HG02852 (cell line): ENCODE data around the gene NAA50.

Source experiments
- ATAC-seq: cut with Tn5 transposase; IDR thresholded peaks from one replicate; pipeline ENCODE4 v1.9.1; 2021; ENCODE audit warnings: mild to moderate bottlenecking, moderate library complexity; ENCODE audit not compliant: unreplicated experiment

Gene NAA50

GRCh38 chr3:113743006-113743630, 2.9 kb downstream of the NAA50 start:
- ATAC-seq: no peak

DNA sequence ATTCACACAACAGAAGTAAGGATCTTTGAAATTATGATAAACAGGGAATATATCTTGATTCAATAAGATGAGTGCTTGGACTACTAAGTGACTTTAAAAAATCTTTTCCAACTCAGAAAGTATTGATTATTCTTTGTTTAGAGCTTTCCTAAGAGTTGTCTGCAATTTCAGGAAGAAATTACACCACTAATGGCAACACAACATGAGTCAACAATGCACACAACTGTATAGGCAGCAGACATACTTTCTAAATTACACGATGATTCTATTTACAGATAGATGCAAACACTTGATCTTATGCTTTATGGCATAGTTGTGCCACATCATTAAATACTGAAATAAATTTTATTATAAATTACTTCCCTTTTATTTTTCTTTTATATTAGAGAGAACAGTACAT, 4.4 kb downstream of the NAA50 start:
- no peak for ATAC-seq

DNA sequence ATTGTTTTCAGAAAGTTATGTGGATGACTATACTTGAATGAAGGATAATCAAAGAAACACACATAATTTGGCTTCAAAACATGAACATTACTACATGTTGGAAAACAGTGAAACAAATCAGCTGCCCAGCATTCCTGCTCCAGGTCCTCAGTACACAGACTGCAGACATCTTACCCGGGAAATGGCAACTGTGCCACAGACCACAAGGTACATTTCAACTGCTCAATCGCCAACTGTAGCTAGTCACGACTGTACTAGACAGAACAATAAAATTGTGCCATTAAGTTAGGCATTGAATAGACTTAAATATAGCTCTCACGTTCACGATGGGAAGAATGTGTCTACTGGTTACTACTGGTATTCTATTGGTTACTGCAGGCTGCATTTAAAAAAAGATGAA, 5.0 kb downstream of the NAA50 start:
- ATAC-seq: no peak

DNA sequence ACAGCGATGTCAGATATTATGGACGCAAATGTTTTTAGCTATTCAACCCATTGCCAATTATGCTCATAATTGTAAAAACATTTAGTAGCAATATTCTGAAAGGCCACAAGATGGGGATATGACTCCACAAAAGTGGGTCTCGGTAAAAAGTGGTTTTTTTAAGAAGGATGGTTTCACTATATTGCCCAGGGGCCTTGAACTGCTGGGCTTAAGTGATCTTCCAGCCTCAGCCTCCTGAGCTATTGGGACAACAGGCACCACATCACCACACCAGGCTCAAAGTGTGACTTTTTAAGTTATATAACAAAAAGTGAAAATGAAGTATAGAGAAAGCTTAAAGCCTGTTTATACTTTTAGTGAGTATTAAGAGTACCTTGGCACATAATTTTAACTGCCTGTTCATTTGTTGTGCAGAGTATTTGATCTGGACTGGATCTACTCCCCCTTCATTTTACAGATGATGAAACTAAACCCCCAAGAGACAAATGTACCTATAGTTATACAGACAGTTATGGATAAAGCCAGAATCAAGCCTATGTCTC, 9.4 kb downstream of the NAA50 start:
- ATAC-seq: peak; percentile 68

DNA sequence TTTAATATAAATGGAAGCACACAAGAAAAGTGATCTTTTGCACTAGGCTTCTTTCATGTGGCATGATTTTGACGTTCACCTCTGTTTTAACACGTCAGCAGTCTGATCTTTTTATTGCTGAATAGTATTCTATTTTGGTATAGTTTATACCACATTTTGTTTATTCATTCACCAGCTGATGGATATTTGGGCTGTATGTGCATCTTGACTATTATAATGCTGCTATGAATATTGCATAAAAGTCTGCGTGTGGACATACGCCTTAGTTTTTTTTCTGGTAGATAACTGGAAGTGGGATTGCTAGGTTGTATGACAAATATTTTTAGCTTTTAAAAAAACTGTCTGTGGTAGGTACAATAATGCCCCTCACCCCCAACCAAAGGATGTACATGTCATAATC, 14.4 kb downstream of the NAA50 start:
- no peak for ATAC-seq

- ATAC-seq: no peak
Measured at GRCh38 chr3:113730550-113730949, 15.5 kb downstream of the NAA50 start.

- no peak for ATAC-seq
Measured at GRCh38 chr3:113728661-113729060, 17.4 kb downstream of the NAA50 start.

GRCh38 chr3:113721636-113722035, 24.4 kb downstream of the NAA50 start:
- no peak for ATAC-seq

DNA sequence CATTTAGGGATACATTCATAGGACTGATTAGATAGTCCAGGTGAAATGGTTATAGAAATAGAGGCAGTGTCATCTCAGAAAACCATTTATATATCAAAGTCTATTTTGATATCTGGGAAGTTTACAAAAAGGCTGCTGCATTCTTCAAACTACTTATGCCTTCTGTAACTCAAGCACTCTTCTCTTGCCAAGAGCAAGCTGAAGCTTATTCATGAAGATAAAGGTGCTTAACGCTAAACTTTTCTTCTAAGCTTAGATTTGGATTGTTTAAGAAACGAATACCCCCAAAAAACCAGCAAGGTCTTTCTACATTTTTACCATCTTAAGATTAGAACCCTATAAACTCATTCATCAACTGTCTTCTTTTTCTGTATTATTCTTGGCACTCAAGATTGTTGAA, 26.3 kb downstream of the NAA50 start:
- no peak for ATAC-seq

DNA sequence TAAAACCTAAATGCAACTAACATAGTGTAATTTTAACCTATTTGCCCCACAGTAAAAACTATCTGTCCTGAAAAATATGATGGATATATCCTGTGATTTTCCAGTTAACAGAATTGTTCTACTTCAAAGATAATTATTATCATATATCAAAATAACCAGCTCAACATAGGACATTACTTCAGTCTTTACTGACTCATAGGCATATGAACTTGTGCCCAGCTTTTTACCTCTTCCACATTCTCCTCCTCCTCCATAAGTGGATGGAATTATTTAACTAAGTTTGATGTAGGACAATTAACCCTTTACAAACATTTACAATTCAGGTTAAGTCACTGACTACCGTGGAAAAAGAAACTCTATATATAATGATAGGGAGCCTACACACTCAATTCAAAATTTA, 26.8 kb downstream of the NAA50 start:
- no peak for ATAC-seq

DNA sequence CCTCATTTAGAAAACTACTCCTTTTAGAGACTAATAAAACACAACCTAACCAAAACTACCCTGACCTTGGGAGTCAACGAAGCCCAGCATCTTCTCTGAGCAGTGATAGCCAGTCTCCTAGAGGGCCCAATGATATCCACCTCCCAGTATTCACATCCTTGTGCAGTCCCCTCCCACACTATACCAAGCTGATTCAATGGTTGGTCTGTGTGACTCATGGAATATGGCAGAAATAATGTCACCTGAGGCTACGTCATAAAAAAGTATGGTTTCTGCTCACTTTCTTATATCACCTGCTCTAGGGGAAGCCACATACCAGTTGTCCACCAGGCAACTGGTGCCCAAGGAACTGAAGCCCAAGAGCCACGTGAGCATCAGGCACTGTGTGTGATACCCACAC, 28.2 kb downstream of the NAA50 start:
- ATAC-seq: no peak

- ATAC-seq: no peak
Measured at GRCh38 chr3:113717308-113717707, 28.7 kb downstream of the NAA50 start.

DNA sequence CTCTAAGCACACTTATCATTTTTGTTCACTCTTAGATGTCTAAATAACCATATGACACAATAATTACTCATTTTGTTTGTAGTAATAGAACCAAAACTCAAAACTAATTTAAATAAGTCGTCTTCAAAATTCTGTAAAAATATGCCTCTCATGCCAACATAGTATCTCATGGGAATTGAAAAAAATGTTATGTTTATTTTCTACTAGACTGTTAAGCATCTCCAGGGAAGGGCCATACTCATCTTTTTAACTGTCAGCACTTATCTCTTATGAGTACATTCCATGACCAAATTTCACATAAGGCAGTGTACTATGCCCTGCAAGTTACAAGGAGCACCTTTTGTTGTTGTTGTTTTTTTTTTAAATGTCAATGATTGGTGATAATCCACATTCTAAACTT, 31.3 kb downstream of the NAA50 start:
- ATAC-seq: no peak

DNA sequence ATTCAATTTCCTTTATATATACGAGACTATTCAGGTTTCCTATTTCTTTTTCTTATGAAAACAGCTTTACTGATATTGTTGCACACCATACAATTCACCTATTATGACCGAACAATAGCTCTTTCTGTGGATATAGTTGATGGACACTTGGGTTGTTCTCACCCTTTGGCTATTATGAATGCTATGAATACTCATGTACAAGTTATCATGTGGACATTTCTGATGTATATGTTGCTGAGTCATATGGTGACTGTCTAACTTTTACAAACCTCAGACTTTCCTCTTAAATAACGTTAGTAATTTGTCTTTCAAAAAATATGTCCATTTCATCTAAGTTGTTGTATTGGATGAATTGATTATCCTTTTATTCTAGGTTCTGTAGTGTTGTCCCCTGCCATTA, 33.9 kb downstream of the NAA50 start:
- no peak for ATAC-seq

DNA sequence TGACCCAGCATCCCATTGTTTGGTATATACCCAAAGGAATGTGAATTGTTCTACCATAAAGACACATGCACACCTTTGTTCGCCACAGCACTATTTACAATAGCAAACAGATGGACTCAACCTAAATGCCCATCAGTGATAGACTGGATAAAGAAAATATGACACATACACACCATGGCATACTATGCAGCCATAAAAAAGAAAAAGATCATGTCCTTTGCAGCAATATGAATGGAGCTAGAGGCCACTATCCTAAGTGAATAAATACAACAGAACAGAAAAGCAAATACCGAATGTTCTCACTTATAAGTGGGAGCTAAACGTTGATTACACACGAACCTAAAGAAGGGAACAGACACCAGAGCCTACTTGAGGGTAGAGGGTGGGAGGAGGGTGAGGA, 38.2 kb downstream of the NAA50 start:
- no peak for ATAC-seq

GRCh38 chr3:113698956-113699355, 47.1 kb downstream of the NAA50 start:
- no peak for ATAC-seq

DNA sequence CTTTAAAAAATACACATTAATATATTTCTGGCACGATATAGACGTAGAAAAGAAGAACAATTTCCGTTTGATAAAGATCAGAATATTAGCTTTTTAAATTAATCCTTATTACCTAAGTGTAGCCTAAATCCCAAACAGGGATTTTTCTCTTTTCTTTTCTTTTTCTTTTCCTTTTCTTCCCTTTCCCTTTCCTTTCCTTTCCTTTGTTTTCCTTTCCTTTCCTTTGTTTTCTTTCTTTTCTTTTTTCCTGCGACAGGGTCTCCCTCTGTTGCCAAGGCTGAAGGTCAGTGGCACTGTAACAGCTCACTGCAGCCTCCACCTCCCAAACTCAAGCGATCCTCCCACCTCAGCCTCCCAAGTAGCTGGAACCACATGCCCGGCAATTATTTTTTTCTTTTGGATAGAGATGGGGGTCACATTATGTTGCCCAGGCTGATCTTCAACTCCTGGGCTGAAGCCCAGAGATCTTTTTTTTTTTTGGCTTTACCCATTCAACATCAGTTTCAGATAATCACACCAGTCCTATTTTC, 47.8 kb downstream of the NAA50 start:
- ATAC-seq: no peak

DNA sequence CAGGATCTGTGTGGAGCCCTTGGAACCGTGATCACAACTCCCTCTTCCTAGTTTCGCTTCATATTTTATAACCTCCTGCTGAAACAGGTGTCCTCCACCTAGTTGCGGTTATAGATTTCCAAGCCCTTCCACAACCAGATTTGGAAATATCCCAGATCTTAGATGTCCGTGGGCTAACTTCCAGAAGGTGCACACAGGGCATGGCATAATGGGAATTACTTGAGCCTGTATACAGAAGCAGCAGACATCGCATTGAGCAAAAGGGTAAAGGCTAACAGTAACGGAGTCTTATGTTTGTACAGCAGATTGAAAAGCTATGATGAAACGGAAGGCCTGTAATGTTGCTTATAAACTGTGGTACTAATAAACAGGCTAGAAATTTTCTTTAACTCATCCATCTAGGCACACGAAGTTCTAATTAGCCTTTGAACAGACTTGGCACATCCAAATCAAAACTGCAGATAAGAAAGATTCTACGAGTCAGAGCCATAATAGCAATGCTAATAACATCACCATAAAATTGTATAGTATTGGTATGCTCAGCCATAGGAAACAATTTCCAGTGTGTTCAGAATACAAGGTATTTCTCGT, 48.5 kb downstream of the NAA50 start:
- no peak for ATAC-seq

DNA sequence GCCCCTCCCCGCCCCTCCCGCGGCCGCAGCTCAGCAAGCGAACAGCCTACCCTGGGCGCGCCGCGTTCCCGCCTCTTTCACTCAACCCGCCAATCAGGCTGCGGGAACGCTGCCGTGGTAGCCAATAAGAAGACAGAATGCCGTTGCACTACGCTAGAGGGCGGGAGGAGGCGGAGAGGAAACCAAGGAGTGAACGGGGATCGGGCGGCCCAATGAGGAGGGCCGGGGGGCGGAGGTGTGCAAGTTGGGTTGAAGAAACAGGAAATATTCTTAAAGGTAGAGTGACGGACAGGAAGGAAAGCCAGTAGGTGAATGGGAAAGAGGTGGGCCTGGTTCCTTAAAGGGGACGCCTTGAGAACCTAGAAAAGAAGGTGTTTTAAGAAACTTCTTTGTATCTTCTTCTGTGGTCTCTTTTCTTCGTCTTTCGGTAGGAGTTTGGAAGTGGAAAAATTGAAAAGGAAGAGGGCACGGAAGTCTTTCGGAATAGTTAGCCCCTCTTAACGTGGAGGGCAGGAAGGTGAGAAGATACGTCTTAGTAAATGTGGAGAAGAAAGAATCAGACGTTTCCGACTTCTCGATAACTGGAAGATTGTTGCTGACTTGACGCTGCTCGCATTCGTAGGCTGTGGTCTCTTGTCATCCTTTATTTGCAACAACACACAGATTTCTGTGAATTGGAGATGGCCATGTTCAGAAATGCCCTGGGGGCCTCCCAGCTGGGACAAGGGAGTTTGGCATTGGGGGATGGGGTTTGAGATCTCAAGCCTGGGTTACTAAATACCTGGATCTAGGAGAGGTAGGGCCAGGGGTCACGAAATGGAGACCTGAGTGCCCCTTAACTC, 49.2 kb downstream of the NAA50 start:
- ATAC-seq: peak; percentile 93

GRCh38 chr3:113695786-113696645, 50.0 kb downstream of the NAA50 start, which contains the start of gene USF3:
Gene USF3, minus strand, starts transcription at chr3:113696642. Its CDS starts 21,764 bp downstream, at chr3:113674878.
- peak; percentile 60 for ATAC-seq

GRCh38 chr3:113695431-113695785, 50.6 kb downstream of the NAA50 start:
- ATAC-seq: no peak
